Esophagus mucosa (tissue), 1 donor: Measurements from ENCODE around the gene IGLL1. TPM values are rescaled to one million over a fixed set of nuclear protein-coding genes. Genes with fewer than 3 reads are reported as not detected.
"Not testable (repeated sequence)": the region's sequence is repeated elsewhere in the genome, so short reads cannot be mapped to it uniquely, and the experiment has no call there.

ENCODE experiments used
- ATAC-seq: fragments of 200-7000 bp; cut with Tn5 transposase; one replicate; pipeline ENCODE4 v1.9.1; 2020
- total RNA-seq: library from RNA; stranded (reverse); gene quantifications from one replicate; pipeline ENCODE4 v1.2.4, GENCODE V29; 2023
- donor health status: DM: yes; HTN: yes; CAD: no.

IGLL1 gene
- total RNA-seq, 1 donor from 2014 or later = not detected

- not testable (repeated sequence) for ATAC-seq
Measured at GRCh38 chr22:23561025-23561510, 19.0 kb downstream of the IGLL1 start.

- not testable (repeated sequence) for ATAC-seq
Measured at GRCh38 chr22:23560215-23560614, 19.9 kb downstream of the IGLL1 start.

GRCh38 chr22:23557467-23557866 is 22.6 kb downstream of the IGLL1 start:
- no peak for ATAC-seq

- no peak for ATAC-seq
Measured at GRCh38 chr22:23557036-23557435, 23.1 kb downstream of the IGLL1 start.

DNA sequence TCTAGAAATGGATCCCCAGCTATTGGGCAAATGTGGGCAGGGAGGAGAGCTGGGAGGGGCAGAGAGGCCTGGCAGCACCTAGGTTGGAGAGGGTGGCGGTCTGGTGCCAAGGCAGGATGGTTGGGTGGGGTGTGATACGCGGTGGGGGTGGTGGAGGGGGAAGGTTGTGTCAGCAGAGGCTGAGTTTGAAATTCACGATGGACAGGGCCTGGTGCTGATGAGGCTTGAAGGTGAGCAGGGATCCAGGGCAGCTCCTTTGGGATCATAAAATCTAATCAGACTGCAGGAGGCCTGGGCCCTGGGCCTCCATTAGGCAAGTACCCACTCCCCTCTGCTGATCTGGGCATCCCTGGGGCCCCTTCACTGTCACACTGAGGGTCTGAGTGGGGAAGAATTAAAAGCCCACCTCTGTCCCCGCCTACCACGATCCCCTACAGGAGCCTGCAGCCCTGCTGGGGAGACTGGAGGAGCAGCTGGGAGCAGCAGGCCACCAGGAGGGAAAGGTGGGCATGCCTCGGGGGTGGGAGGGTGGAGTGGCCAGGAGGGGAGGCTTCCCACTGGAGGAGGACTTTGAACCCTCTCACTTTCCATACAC is 24.0 kb downstream of the IGLL1 start:
- ATAC-seq = no peak

- ATAC-seq = no peak
Measured at GRCh38 chr22:23555118-23555517, 25.0 kb downstream of the IGLL1 start.

GRCh38 chr22:23553924-23554870 is 25.9 kb downstream of the IGLL1 start:
- no peak for ATAC-seq

DNA sequence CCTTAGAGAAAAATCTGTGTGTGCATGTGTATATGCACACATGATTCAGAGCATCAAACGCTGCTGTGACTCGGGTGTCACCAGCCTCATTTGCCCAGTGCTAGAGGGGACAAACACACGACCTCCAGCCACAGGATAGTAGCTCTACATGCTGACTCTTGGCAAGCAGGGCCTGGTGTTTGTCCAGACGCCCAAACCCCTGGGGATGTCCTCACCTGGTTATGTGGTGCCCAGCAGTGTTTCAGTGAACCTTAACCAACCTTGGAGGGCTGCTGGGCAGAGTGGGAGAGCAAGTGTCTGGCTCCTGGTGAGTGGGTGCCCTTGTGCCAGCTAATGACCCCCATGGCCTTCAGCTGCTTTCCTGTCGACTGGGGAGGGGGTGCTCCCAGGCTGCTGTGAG is 26.7 kb downstream of the IGLL1 start:
- no peak for ATAC-seq

- ATAC-seq = no peak
Measured at GRCh38 chr22:23552573-23552972, 27.5 kb downstream of the IGLL1 start.

DNA sequence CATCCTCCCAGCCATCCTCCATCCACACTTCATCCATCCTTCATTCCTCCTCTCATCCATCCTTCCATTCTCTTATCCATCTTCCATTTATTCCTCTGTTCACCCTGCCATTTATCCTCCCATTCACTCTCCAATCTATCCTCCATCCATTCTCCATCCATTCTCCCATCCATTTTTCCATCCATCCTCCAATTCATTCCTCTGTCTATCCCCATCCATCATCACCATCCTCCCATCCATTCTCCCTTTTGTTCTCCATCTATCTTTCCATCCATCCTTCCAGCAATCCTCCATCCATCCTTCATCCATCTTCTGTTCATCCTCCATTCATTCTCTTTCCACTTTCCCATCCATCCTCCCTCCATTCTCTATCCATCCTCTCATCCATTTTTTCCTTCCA is 28.7 kb downstream of the IGLL1 start:
- no peak for ATAC-seq

DNA sequence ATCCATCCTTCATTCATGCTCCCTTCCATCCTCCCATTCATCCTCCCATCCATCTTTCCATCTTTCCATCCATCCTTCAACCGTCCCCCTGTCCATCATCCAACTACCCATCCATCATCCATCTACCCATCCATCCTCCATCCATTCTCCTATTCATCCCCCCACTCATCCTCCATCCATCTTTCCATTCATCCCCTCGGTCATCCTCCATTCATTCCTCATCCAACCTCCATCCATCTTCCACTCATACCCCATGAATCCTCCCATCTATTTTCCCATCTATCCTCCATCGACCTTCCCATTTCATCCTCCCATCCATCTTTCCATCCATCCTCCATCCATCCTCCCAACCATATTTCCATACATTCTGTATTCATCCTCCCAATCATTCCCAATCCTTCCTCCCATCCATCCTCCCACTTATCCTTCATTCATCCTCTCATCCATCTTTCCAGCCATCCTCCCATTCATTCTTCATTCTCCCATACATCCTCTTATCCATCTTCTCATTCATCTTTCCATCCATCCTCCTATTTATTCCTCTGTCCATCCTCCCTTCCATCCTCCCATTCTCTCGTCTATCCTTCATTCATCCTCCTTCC is 29.9 kb downstream of the IGLL1 start:
- no peak for ATAC-seq

- ATAC-seq = no peak
Measured at GRCh38 chr22:23549198-23549595, 30.9 kb downstream of the IGLL1 start.

DNA sequence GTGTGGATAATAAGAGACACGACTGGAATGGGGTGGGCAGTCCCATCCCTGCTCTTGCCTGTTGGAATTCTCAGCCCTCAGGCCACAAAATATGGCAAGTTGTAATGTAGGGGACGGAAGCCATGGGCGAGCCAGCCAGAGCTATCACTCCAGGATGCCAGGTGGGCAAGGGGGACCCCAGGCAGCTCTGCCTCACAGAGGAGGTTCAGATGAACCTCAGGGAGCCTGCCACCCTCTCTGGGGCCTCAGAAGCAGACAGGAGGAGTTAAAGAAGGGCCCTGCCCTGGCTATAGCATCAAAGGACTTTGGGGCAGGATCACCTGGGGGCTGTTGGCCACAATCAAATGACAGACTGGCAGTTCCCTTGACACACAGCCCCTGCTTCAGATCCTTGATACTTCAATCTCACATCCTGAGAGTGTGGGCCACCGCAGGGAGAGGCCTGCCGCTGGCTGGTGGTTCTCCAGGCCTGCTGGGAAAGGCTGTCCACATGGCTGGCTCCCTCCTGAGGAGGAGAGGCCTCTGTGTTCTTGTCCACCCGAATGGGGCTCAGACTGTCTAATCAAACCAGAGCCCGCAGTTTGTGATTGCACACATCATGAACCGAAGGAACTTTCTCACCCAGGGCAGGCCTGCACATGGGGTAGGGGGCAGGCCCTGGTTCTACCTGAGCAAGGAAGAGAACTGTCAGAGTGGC is 31.4 kb downstream of the IGLL1 start:
- no peak for ATAC-seq

DNA sequence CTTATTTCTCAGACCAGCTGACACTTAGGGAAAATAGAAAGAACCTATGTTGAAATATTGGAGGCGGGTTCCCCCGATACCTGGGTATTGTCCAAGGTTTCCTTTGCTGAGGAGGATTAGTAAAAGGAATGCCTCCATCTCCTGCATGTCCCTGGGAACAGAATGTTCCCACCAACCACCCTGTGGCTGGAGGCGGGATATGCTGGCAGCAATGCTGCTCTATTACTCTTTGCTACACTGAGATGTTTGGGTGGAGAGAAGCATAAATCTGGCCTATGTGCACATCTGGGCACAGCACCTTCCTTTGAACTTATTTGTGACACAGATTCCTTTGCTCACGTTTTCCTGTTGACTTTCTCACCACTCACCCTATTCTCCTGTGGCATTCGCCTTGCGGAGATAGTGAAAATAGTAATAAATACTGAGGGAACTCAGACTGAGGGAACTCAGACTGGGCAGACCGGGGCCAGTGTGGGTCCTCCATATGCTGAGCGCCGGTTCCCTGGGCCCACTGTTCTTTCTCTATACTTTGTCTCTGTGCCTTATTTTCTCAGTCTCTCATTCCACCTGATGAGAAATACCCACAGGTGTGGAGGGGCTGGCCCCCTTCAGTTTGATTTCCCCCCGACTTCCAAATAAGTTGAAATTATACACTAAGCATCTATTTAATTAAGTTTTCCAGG is 32.1 kb downstream of the IGLL1 start:
- no peak for ATAC-seq

GRCh38 chr22:23547382-23547781 is 32.7 kb downstream of the IGLL1 start:
- ATAC-seq = not testable (repeated sequence)

- ATAC-seq = no peak
Measured at GRCh38 chr22:23544852-23545251, 35.2 kb downstream of the IGLL1 start.

GRCh38 chr22:23543506-23544000 is 36.5 kb downstream of the IGLL1 start:
- not testable (repeated sequence) for ATAC-seq

DNA sequence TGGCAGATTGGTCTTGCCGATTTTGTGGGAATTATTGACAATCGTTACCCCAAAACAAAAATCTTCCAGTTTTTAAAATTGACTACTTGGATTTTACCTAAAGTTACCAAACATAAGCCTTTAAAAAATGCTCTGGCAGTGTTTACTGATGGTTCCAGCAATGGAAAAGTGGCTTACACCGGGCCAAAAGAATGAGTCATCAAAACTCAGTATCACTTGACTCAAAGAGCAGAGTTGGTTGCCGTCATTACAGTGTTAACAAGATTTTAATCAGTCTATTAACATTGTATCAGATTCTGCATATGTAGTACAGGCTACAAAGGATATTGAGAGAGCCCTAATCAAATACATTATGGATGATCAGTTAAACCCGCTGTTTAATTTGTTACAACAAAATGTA is 37.2 kb downstream of the IGLL1 start:
- ATAC-seq = no peak

GRCh38 chr22:23542391-23542790 is 37.7 kb downstream of the IGLL1 start:
- not testable (repeated sequence) for ATAC-seq

DNA sequence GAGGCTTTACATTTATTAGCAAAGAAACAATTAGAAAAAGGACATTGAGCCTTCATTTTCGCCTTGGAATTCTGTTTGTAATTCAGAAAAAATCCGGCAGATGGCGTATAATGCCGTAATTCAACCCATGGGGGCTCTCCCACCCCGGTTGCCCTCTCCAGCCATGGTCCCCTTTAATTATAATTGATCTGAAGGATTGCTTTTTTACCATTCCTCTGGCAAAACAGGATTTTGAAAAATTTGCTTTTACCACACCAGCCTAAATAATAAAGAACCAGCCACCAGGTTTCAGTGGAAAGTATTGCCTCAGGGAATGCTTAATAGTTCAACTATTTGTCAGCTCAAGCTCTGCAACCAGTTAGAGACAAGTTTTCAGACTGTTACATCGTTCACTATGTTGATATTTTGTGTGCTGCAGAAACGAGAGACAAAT is 38.2 kb downstream of the IGLL1 start:
- ATAC-seq = not testable (repeated sequence)

- ATAC-seq = not testable (repeated sequence)
Measured at GRCh38 chr22:23540837-23541236, 39.3 kb downstream of the IGLL1 start.

GRCh38 chr22:23539839-23540198 is 40.3 kb downstream of the IGLL1 start:
- ATAC-seq = not testable (repeated sequence)
